Measurements from ENCODE around the gene TNS2. TPM values are rescaled to one million over a fixed set of nuclear protein-coding genes. Genes with fewer than 3 reads are reported as not detected.

Gene TNS2
- total RNA-seq, 2 donors from 2014 or later: 66.5 to 180 TPM

- H3K27me3 ChIP-seq (replicated peaks; ENCODE audit: insufficient read depth): no peaks in the 10 kb centered on the region
- no peak overlapping the region for H3K4me3 ChIP-seq
- H3K4me1 ChIP-seq (replicated peaks): peaks cover 12% of the 10 kb centered on the region
- TF ChIP-seq CTCF (IDR thresholded peaks at IDR 0.05) (no peak), POLR2A (IDR thresholded peaks at IDR 0.05) (no peak), POLR2AphosphoS5 (IDR thresholded peaks at IDR 0.05) (no peak)
- WGBS: 97% methylated on average over 17 of the region's 24 CpGs
- no peak overlapping the region for H3K27ac ChIP-seq
- intact Hi-C loops (cut with DNase I): loop anchor here (10.0 kb wide), 1 partner anchor 445 kb away; the partner anchor contains the start of genes NPFF and TARBP2
- DNase-seq (ENCODE audit: low spot score): no peak
- H3K9me3 ChIP-seq: no peaks in the 10 kb centered on the region
- H3K36me3 ChIP-seq: no peaks in the 10 kb centered on the region
Measured at GRCh38 chr12:53059434-53060063, 9.7 kb downstream of the TNS2 start.

- Histone ChIP-seq H3K4me3 (no peak overlapping the region), H3K9me3 (no peaks in the 10 kb centered on the region), H3K4me1 (replicated peaks) (peaks cover 12% of the 10 kb centered on the region), H3K27ac (peak overlapping the region; percentile 66 to 68), H3K36me3 (peaks cover 0 to under 1% of the 10 kb centered on the region in 2 donors), H3K27me3 (replicated peaks; ENCODE audit: insufficient read depth) (no peaks in the 10 kb centered on the region)
- WGBS: 87% methylated on average over 14 of the region's 17 CpGs
- no peak for DNase-seq (ENCODE audit: low spot score)
- TF ChIP-seq POLR2A (IDR thresholded peaks at IDR 0.05) (no peak), CTCF (IDR thresholded peaks at IDR 0.05) (no peak), POLR2AphosphoS5 (IDR thresholded peaks at IDR 0.05) (no peak)
- intact Hi-C loops (cut with DNase I): no loop called here
Measured at GRCh38 chr12:53060064-53060720, 10.3 kb downstream of the TNS2 start.

GRCh38 chr12:53060721-53061276, 10.9 kb downstream of the TNS2 start:
- TF ChIP-seq POLR2A (IDR thresholded peaks at IDR 0.05): no peak
- no peak for TF ChIP-seq CTCF (IDR thresholded peaks at IDR 0.05)
- TF ChIP-seq POLR2AphosphoS5 (IDR thresholded peaks at IDR 0.05): no peak
- DNase-seq (ENCODE audit: low spot score): no peak
- Histone ChIP-seq H3K4me3 (no peak overlapping the region), H3K9me3 (no peaks in the 10 kb centered on the region), H3K36me3 (peaks cover 0 to 6% of the 10 kb centered on the region in 2 donors), H3K27ac (peak overlapping the region; percentile 66 to 68), H3K4me1 (replicated peaks) (peaks cover 12% of the 10 kb centered on the region), H3K27me3 (replicated peaks; ENCODE audit: insufficient read depth) (no peaks in the 10 kb centered on the region)
- intact Hi-C loops (cut with DNase I): no loop called here
- 48% methylated on average over 18 of the region's 18 CpGs for WGBS

- peak; percentile 86 for DNase-seq (ENCODE audit: low spot score)
- peak in 2 of 4 experiments; percentile 39 to 45 for TF ChIP-seq CTCF (IDR thresholded peaks at IDR 0.05)
- peak; percentile 80 for TF ChIP-seq POLR2AphosphoS5 (IDR thresholded peaks at IDR 0.05)
- TF ChIP-seq POLR2A (IDR thresholded peaks at IDR 0.05): no peak
- intact Hi-C loops (cut with DNase I): no loop called here
- Histone ChIP-seq H3K9me3 (no peaks in the 10 kb centered on the region), H3K4me3 (no peak overlapping the region), H3K36me3 (peaks cover 0 to 6% of the 10 kb centered on the region in 2 donors), H3K27ac (peak overlapping the region; percentile 66 to 68), H3K4me1 (replicated peaks) (peaks cover 12% of the 10 kb centered on the region), H3K27me3 (replicated peaks; ENCODE audit: insufficient read depth) (no peaks in the 10 kb centered on the region)
- WGBS: 51% methylated on average over 4 of the region's 5 CpGs
Measured at GRCh38 chr12:53061404-53062010, 11.6 kb downstream of the TNS2 start.

All from prostate gland (tissue), 2 donors.